GM13976 (cell line): ENCODE measurements around the gene ZIC1.

ENCODE experiments used
- DNase-seq: peaks from one replicate; pipeline ENCODE4 v3.0.0; 2012; ENCODE audit warnings: low spot score
- in situ Hi-C: fragments of 300-500 bp; cut with MboI; formaldehyde crosslinking; loops from one replicate; pipeline ENCODE4 v1.12.0; 2022; ENCODE audit warnings: low sequenced_read_pairs, mixed read lengths, inconsistent platforms; ENCODE audit not compliant: unreplicated experiment
- TF ChIP-seq, protein P1 (sequence below): IDR thresholded peaks from 2 replicates; pipeline ENCODE4 v1.5.1; 2012; ENCODE audit warnings: borderline replicate concordance, mild to moderate bottlenecking; ENCODE audit not compliant: insufficient read depth; ENCODE audit errors: extremely low read depth, missing control alignments, control extremely low read depth

ZIC1 gene

DNA sequence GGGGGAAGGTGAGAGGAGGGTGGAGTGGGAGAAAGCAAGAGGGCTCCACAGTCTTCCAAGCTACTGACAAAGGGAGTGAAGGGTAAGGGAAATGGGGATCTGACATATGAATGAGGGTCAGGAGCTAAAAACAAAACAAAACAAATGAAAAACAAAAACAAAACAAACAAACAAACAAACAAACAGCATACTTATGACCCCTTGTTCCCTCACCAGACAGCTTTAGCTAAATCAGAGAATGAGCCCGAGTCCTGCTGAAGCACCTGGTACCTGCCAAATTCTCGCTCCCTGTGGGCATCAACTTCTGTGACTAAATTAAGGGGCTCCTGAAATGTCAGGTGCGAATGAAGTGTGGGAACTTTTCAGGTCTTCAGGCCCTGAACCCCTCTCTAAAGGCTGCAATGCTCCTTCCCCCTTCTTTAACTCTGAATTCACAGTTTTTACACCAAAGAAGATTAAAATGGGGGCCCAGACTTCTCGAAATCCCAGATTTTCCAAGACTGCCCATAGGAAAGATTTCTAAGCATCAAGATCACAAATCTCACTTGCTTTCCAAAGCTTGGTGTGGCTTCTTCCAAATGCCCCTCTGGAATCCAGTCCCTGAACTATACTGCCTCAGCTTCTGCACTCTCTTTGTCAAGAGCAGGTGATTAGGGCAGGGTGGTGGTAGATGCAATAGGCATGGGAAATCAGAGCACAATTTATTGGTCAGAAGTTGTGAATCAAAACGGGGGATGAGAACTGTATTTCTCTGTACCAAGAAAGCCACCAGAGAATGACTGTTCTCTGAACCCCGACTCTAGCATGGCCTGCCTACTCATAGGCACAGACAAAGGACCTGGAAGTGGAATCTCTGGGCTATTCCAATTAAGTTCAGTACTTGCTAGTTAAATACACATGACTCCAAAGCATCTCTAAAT is 43.7 kb upstream of the ZIC1 start:
- TF ChIP-seq, protein P1, sequence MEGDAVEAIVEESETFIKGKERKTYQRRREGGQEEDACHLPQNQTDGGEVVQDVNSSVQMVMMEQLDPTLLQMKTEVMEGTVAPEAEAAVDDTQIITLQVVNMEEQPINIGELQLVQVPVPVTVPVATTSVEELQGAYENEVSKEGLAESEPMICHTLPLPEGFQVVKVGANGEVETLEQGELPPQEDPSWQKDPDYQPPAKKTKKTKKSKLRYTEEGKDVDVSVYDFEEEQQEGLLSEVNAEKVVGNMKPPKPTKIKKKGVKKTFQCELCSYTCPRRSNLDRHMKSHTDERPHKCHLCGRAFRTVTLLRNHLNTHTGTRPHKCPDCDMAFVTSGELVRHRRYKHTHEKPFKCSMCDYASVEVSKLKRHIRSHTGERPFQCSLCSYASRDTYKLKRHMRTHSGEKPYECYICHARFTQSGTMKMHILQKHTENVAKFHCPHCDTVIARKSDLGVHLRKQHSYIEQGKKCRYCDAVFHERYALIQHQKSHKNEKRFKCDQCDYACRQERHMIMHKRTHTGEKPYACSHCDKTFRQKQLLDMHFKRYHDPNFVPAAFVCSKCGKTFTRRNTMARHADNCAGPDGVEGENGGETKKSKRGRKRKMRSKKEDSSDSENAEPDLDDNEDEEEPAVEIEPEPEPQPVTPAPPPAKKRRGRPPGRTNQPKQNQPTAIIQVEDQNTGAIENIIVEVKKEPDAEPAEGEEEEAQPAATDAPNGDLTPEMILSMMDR: no peak
- in situ Hi-C loops: no loop called here
- no peak for DNase-seq

DNA sequence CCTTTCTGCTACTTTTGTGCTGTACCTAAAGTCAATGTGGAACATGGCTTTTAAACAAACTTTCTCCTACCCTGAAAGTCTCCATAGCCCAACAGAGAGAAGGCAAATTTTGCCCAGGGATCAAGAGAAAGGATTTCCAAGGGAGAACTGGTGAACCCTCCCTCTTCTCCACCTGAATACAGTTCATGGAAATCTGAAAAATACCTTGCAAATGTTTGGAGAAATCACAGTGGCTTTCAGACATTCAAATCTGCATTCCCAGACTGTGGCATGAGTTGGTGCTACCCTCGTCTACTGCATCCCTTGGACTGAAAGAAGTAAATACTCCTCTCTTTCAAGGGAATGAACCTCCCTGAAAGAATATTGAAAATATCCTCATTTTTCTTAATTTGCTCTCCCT is 41.5 kb upstream of the ZIC1 start:
- DNase-seq: no peak
- TF ChIP-seq, protein P1: no peak
- in situ Hi-C loops: no loop called here

DNA sequence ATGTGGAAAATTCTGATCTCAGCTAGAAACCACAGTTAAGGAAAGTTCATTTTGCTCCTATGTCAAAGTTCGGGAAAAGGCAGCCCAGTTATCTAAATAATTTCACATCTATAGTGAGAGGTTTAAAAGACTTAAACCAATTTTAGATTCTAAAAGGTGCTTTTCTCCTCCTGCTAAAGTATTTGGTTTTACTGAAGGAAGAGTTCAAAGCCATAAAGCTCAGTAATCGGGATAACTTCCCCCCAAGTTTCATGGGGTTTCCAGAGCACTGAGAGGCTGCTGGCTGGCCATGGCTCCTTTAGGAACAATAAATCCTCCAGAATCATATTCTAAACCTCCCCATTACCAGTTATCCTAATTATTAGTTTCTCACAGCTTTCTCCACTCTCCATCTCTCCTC is 41.0 kb upstream of the ZIC1 start:
- no peak for DNase-seq
- in situ Hi-C loops: no loop called here
- TF ChIP-seq, protein P1: no peak

DNA sequence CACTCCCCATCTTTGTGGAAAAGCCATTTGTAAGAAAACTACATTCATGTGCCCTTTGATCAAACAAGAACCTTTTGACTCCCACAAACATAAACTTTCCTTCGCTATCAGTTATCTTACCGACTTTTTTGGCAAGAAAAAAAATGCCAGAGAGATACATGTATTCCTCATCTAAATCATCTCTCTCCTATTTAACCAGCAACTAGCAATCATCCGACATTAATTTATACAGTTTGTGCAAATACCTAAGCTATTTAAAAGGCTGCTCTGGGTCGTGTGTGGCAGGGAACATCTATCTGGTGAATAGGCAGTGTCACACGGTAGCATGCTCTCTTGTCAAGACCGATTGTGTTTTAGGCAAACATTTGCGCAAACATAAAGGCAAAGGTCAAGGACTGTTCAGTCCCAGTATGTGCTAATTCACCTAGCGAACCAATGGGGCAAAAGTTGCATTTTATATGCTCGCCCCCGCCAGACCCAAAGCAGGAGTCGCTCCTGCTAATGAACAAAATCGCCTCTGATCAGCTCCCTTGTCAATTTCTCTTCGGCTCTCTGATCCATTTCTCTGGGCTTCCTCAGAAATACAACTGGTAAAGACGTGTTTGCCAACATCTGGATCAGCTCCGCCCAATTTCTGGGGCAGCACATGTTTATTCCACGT is 40.5 kb upstream of the ZIC1 start:
- DNase-seq: no peak
- TF ChIP-seq, protein P1: no peak
- in situ Hi-C loops: no loop called here

DNA sequence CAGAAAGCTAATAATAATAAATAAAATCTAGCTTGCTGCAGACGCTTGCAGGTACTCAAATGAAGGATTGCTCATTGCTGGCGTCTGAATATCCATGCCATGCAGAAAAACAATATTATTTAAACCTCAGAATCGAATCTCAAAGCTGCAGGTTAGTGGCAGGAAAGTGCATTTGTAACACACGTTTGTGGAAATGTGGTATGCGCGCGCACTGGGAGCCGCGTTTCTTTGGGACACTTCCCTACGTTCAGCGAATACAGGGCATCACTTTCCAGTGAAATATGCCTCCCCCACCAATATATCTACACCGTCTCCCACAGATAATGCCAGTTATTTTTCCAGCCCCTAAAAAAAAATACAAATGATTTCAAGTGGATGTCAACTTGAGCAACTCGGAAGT is 39.9 kb upstream of the ZIC1 start:
- in situ Hi-C loops: no loop called here
- TF ChIP-seq, protein P1: no peak
- no peak for DNase-seq

DNA sequence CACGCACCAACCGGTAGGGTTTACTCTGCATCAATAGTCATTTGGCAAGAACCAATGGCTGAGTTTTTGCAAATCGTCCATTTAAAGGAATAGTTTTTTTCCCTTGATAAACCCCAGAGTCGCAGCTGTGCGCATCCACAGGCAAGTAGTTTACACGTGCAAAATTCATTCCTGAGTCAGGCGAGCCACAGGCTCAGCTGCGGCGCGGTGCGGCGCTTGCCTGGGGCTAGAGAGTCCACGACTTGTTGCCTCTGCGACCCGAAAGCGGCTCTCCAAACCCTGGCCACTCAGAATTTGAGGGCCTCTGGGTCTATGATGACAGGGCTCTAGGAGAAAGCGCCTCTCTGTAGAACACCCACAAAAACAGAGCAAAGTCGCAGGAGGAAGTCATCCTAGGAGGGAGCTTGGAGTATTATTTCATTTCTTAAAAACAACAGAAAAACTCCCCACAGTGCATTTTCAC is 39.5 kb upstream of the ZIC1 start:
- TF ChIP-seq, protein P1: no peak
- in situ Hi-C loops: no loop called here
- DNase-seq: no peak
